Pancreas (tissue), 10 donors: ENCODE results near the gene FGA. TPM values are rescaled to one million over a fixed set of nuclear protein-coding genes. Genes with fewer than 3 reads are reported as not detected.

ENCODE experiments used
- ATAC-seq, 4 donors: fragments of 200-7000 bp; cut with Tn5 transposase; one replicate each; pipeline versions ENCODE4 v1.8.0 to v1.9.1; 2020; ENCODE audit warnings: mild to moderate bottlenecking in 4 of 4, moderate library complexity in 4 of 4
- DNase-seq, 6 donors: peaks; one replicate each; pipeline ENCODE4 v3.0.0-alpha.2; 2020
- FAIRE-seq: peaks from 2 replicates; lab custom pipeline; 2012; peaks lifted over from hg19 to GRCh38; lab: Jason Lieb, UNC
- H3K27ac ChIP-seq, 4 donors: fragments of 200-600 bp; sonication (generic); 1 replicate in 3 of 4; 2 replicates in 1 of 4; pipeline versions ENCODE4 v1.5.0 to v1.8.0; 2020
- H3K27me3 ChIP-seq, 4 donors: fragments of 200-600 bp; one replicate each; pipeline ENCODE4 v1.8.0; 2021
- H3K36me3 ChIP-seq, 3 donors: fragments of 200-600 bp; sonication (generic) in 1 of 3; one replicate each; pipeline versions ENCODE4 v1.5.0 to v1.8.0; 2020 to 2021
- H3K4me1 ChIP-seq, 3 donors: fragments of 200-600 bp; one replicate each; pipeline ENCODE4 v1.8.0; 2021
- H3K4me3 ChIP-seq, 4 donors: fragments of 200-600 bp; sonication (generic) in 2 of 4; one replicate each; pipeline versions ENCODE4 v1.5.0 to v1.8.0; 2020 to 2021
- H3K9me3 ChIP-seq, 4 donors: fragments of 200-600 bp; one replicate each; pipeline ENCODE4 v1.8.0; 2021
- CTCF ChIP-seq, 4 donors: fragments of 200-600 bp; sonication (generic) in 3 of 4; IDR thresholded peaks; one replicate each; pipeline versions ENCODE4 v1.5.0 to v1.8.0; 2021; ENCODE audit warnings: antibody characterized with exemption in 4 of 4
- WGBS, 2 donors: extraction: QIAGEN DNeasy Blood & Tissue Kit; methylation state at CpG; one replicate each; pipeline ENCODE4 v1.1.7; 2013; 5-methylcytosine and 5-hydroxymethylcytosine counted together
- intact Hi-C, 3 donors: fragments of 100-400 bp; cut with DNase I; formaldehyde crosslinking; loops; one replicate each; pipeline versions ENCODE4 v1.11.1 to v1.14.2; 2022
- polyA plus RNA-seq, 2 donors: library from polyadenylated mRNA; stranded (reverse); fragments of 200-250 nt; gene quantifications; one replicate each; pipeline ENCODE4 v1.2.3, GENCODE V29; 2013
- total RNA-seq, 6 donors: library from RNA; stranded (reverse); fragmentation: NEBNext Ultra II Directional in 4 of 6; extraction: Animal tissue kit (Norgen Biotek cat#: 25700) in 4 of 6; gene quantifications; one replicate each; pipeline versions ENCODE4 v1.2.1 to v1.2.4, GENCODE V29; 2021 to 2023
- donor health status: healthy with polysubstance abuse.
- donor health status: DM: no; HTN: no; CAD: no; lungs with moderate emphysema.
- donor health status: DM: no; HTN: no; CAD: no.
- donor health status: control.
- donor health status: control.
- donor health status: Bipolar disorder and iron deficiency.
- donor health status: DM: yes; HTN: yes; CAD: no.
- donor health status: DM: no; HTN: no; CAD: no.
- donor health status: DM: no; HTN: no; CAD: no.
- donor health status: DM: yes; HTN: yes; CAD: no.

Gene FGA
- total and polyA plus RNA-seq, 8 donors, result 0.09 to 30.3 (median 7.7) TPM

GRCh38 chr4:154615211-154615610 lies 24.7 kb upstream of the FGA start:
- ATAC-seq (peak in 3 of 4 donors; percentile 40 to 63 (median 55)), FAIRE-seq (no peak), DNase-seq (no peak)
- H3K36me3 ChIP-seq, result no peaks in the 10 kb centered on the region
- H3K4me3 ChIP-seq, result no peak overlapping the region
- peaks cover 0 to 7% (median 2%) of the 10 kb centered on the region in 4 donors for H3K27me3 ChIP-seq
- 12 to 14% methylated on average over 1 of the region's 1 CpG for WGBS, 2 donors
- peaks cover 0 to 32% (median 13%) of the 10 kb centered on the region in 3 donors for H3K4me1 ChIP-seq
- intact Hi-C loops, result no loop called here
- H3K27ac ChIP-seq, result no peak overlapping the region
- TF ChIP-seq CTCF (IDR thresholded peaks at IDR 0.05), result no peak
- no peaks in the 10 kb centered on the region for H3K9me3 ChIP-seq

- Histone ChIP-seq H3K4me1 (peaks cover 0 to 32% (median 13%) of the 10 kb centered on the region in 3 donors), H3K27me3 (peaks cover 0 to 8% (median 4%) of the 10 kb centered on the region in 4 donors), H3K9me3 (no peaks in the 10 kb centered on the region), H3K36me3 (no peaks in the 10 kb centered on the region), H3K27ac (no peak overlapping the region), H3K4me3 (no peak overlapping the region)
- intact Hi-C loops, result no loop called here
- TF ChIP-seq CTCF (IDR thresholded peaks at IDR 0.05), result no peak
- DNase-seq, result no peak
- ATAC-seq, result no peak
- no peak for FAIRE-seq
Measured at GRCh38 chr4:154614306-154614705, 23.8 kb upstream of the FGA start.

- FAIRE-seq, result no peak
- no peak within 1 kb of the TSS for H3K27ac ChIP-seq
- H3K4me1 ChIP-seq, result peaks cover 0 to 28% (median 9%) of the 10 kb centered on the region in 3 donors
- no peaks in the 10 kb centered on the region for H3K36me3 ChIP-seq
- DNase-seq, result no peak
- H3K4me3 ChIP-seq, result no peak within 1 kb of the TSS
- 52 to 62% methylated on average over 7 of the region's 7 CpGs for WGBS, 2 donors
- H3K9me3 ChIP-seq, result no peaks in the 10 kb centered on the region
- peaks cover 0 to 8% (median 4%) of the 10 kb centered on the region in 4 donors for H3K27me3 ChIP-seq
- TF ChIP-seq CTCF (IDR thresholded peaks at IDR 0.05), result no peak
- ATAC-seq, result peak in 2 of 4 donors; percentile 58 to 62
- intact Hi-C loops, result no loop called here
Measured at GRCh38 chr4:154612472-154613414, 22.2 kb upstream of the FGA start, which contains the start of gene FGG. Gene FGG, minus strand, starts transcription at chr4:154612656. Its CDS starts 47 bp downstream, at chr4:154612609.

- ATAC-seq, result no peak
- 51 to 67% methylated on average over 1 of the region's 1 CpG for WGBS, 2 donors
- Histone ChIP-seq H3K4me3 (no peak overlapping the region), H3K27ac (no peak overlapping the region), H3K4me1 (peaks cover 0 to 26% (median 3%) of the 10 kb centered on the region in 3 donors), H3K36me3 (no peaks in the 10 kb centered on the region), H3K27me3 (peaks cover 0 to 8% (median 4%) of the 10 kb centered on the region in 4 donors), H3K9me3 (no peaks in the 10 kb centered on the region)
- DNase-seq, result no peak
- intact Hi-C loops, result no loop called here
- FAIRE-seq, result no peak
- TF ChIP-seq CTCF (IDR thresholded peaks at IDR 0.05), result no peak
Measured at GRCh38 chr4:154611833-154612232, 21.3 kb upstream of the FGA start.
